ENCODE results near the gene PLPPR2.
"Not testable (repeated sequence)": the region's sequence is repeated elsewhere in the genome, so short reads cannot be mapped to it uniquely, and the experiment has no call there.

The PLPPR2 gene

GRCh38 chr19:11397089-11397610 is 41.9 kb downstream of the PLPPR2 start:
- no peak for DNase-seq (ENCODE audit: low read depth, low spot score)

GRCh38 chr19:11399667-11400066 is 44.4 kb downstream of the PLPPR2 start:
- DNase-seq (ENCODE audit: low read depth, low spot score), result no peak

- no peak for DNase-seq (ENCODE audit: low read depth, low spot score)
Observed at GRCh38 chr19:11400798-11401197, 45.6 kb downstream of the PLPPR2 start.

GRCh38 chr19:11401808-11402543 is 46.7 kb downstream of the PLPPR2 start:
- no peak for DNase-seq (ENCODE audit: low read depth, low spot score)

GRCh38 chr19:11404588-11405222 is 49.5 kb downstream of the PLPPR2 start:
- DNase-seq (ENCODE audit: low read depth, low spot score), result no peak

- DNase-seq (ENCODE audit: low read depth, low spot score), result no peak
Observed at GRCh38 chr19:11405846-11406643, 50.8 kb downstream of the PLPPR2 start.

- not testable (repeated sequence) for DNase-seq (ENCODE audit: low read depth, low spot score)
Observed at GRCh38 chr19:11406703-11407236, 51.5 kb downstream of the PLPPR2 start.

- no peak for DNase-seq (ENCODE audit: low read depth, low spot score)
Observed at GRCh38 chr19:11408591-11408990, 53.4 kb downstream of the PLPPR2 start.

- no peak for DNase-seq (ENCODE audit: low read depth, low spot score)
Observed at GRCh38 chr19:11410682-11411081, 55.5 kb downstream of the PLPPR2 start.

GRCh38 chr19:11414544-11414943 is 59.3 kb downstream of the PLPPR2 start:
- no peak for DNase-seq (ENCODE audit: low read depth, low spot score)

Data from brain pericyte (primary cell).